GM21526 (cell line): ENCODE results near the gene KRT7.
"Not testable (repeated sequence)": the region's sequence is repeated elsewhere in the genome, so short reads cannot be mapped to it uniquely, and the experiment has no call there.

Experiments used
- ATAC-seq: cut with Tn5 transposase; IDR thresholded peaks from one replicate; pipeline ENCODE4 v1.9.1; 2021; ENCODE audit warnings: moderate library complexity; ENCODE audit not compliant: unreplicated experiment, low FRiP score

The KRT7 gene

GRCh38 chr12:52228931-52229330, 4.1 kb upstream of the KRT7 start:
- no peak for ATAC-seq

GRCh38 chr12:52229836-52230343, 3.2 kb upstream of the KRT7 start:
- no peak for ATAC-seq

GRCh38 chr12:52230364-52231281, 2.4 kb upstream of the KRT7 start:
- no peak for ATAC-seq

- no peak for ATAC-seq
Observed at GRCh38 chr12:52231305-52232202, 1.5 kb upstream of the KRT7 start.

- no peak for ATAC-seq
Observed at GRCh38 chr12:52232203-52232673, 805 bp upstream of the KRT7 start.

- ATAC-seq, result no peak
Observed at GRCh38 chr12:52233462-52234207, 592 bp downstream of the KRT7 start.

GRCh38 chr12:52234223-52234810, 1.3 kb downstream of the KRT7 start:
- ATAC-seq, result no peak

GRCh38 chr12:52235001-52235764, 2.1 kb downstream of the KRT7 start:
- no peak for ATAC-seq

GRCh38 chr12:52235822-52236361, 2.8 kb downstream of the KRT7 start:
- no peak for ATAC-seq

- no peak for ATAC-seq
Observed at GRCh38 chr12:52236386-52237050, 3.5 kb downstream of the KRT7 start.

- no peak for ATAC-seq
Observed at GRCh38 chr12:52238207-52238840, 5.3 kb downstream of the KRT7 start.

- no peak for ATAC-seq
Observed at GRCh38 chr12:52238916-52239646, 6.0 kb downstream of the KRT7 start.

GRCh38 chr12:52239767-52240166, 6.7 kb downstream of the KRT7 start:
- ATAC-seq, result no peak

GRCh38 chr12:52240247-52240646, 7.2 kb downstream of the KRT7 start:
- ATAC-seq, result not testable (repeated sequence)

GRCh38 chr12:52241205-52241842, 8.3 kb downstream of the KRT7 start:
- ATAC-seq, result no peak

- no peak for ATAC-seq
Observed at GRCh38 chr12:52242442-52243258, 9.6 kb downstream of the KRT7 start.
